ENCODE measurements around the gene UQCR11.

The UQCR11 gene

DNA sequence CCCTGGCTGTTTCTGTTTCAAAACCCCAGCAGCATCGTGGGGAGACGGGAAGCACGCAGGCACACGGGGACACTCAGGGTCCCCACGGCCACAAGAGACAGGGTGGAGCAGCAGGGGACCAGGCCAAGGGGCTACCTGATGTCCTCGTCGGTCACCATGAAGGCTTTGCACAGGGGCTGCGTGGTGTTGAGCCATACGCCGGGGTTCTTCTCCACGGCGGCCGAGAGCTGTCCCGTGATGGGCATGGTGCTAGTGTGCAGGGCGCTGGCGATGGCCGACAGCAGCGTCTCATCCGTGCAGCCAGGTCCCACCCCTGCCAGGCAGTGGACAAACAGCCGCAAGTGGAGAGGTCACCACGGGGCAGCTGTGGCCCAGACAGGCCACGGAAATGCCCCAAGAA is 24.3 kb downstream of the UQCR11 start:
- Histone ChIP-seq H3K9me3 (ENCODE audit: control insufficient read depth, insufficient read depth, low read length) (no peaks in the 10 kb centered on the region), H3K27ac (ENCODE audit: low read depth, low read length) (no peak overlapping the region), H3K9ac (ENCODE audit: low read depth, low read length) (no peak overlapping the region), H3K36me3 (ENCODE audit: control insufficient read depth, insufficient read depth, low read length) (peaks cover 78% of the 10 kb centered on the region), H3K4me1 (ENCODE audit: control insufficient read depth, insufficient read depth, low read length) (no peaks in the 10 kb centered on the region), H3K27me3 (ENCODE audit: control insufficient read depth, insufficient read depth, low read length) (no peaks in the 10 kb centered on the region), H3K4me3 (ENCODE audit: low read depth, low read length) (no peak overlapping the region)

DNA sequence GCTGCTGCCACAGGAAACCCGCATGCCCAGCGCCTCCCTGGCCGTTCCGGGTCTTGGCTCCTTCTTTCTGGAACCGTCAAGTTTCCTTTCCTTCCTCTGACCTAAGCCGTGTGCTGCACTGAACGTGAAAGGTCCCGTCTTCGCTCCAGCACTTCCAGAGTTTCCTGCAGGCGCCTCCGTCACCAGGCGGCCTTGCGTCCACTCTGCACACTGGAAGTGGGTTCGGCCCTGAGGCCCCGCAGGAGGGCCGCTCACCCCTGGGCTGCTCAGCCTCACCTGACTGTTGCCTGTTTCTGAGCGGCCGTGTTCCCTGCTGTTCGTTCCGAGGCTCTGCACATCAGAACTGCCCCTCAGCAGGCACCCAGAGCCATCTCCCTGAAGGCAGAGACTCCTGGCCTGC is 24.9 kb downstream of the UQCR11 start:
- H3K27ac ChIP-seq (ENCODE audit: low read depth, low read length), result no peak overlapping the region
- no peaks in the 10 kb centered on the region for H3K4me1 ChIP-seq (ENCODE audit: control insufficient read depth, insufficient read depth, low read length)
- no peaks in the 10 kb centered on the region for H3K27me3 ChIP-seq (ENCODE audit: control insufficient read depth, insufficient read depth, low read length)
- H3K9ac ChIP-seq (ENCODE audit: low read depth, low read length), result no peak overlapping the region
- peaks cover 77% of the 10 kb centered on the region for H3K36me3 ChIP-seq (ENCODE audit: control insufficient read depth, insufficient read depth, low read length)
- H3K4me3 ChIP-seq (ENCODE audit: low read depth, low read length), result no peak overlapping the region
- H3K9me3 ChIP-seq (ENCODE audit: control insufficient read depth, insufficient read depth, low read length), result no peaks in the 10 kb centered on the region

DNA sequence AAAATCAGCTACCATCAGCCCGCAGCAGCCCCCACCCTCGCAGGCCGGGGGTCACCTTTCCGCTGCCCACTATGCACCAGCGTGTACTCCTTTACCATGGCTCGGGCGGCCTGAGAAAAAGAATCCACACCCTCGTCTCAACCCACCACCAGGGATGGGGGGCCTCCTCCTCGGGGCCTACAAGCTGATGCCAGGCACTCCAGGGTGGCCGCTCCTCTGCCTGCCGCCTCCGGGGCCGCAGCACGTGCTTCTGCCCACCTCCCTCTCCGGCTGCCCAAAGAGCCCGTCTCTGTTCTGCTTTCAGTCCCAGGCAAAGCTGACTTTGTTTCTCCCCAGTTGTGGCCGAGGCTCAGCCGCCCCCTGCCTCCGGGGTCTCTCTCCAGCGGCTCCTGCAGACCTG is 26.0 kb downstream of the UQCR11 start:
- Histone ChIP-seq H3K9ac (ENCODE audit: low read depth, low read length) (no peak overlapping the region), H3K36me3 (ENCODE audit: control insufficient read depth, insufficient read depth, low read length) (peaks cover 75% of the 10 kb centered on the region), H3K27me3 (ENCODE audit: control insufficient read depth, insufficient read depth, low read length) (no peaks in the 10 kb centered on the region), H3K27ac (ENCODE audit: low read depth, low read length) (no peak overlapping the region), H3K4me3 (ENCODE audit: low read depth, low read length) (no peak overlapping the region), H3K4me1 (ENCODE audit: control insufficient read depth, insufficient read depth, low read length) (no peaks in the 10 kb centered on the region), H3K9me3 (ENCODE audit: control insufficient read depth, insufficient read depth, low read length) (no peaks in the 10 kb centered on the region)

DNA sequence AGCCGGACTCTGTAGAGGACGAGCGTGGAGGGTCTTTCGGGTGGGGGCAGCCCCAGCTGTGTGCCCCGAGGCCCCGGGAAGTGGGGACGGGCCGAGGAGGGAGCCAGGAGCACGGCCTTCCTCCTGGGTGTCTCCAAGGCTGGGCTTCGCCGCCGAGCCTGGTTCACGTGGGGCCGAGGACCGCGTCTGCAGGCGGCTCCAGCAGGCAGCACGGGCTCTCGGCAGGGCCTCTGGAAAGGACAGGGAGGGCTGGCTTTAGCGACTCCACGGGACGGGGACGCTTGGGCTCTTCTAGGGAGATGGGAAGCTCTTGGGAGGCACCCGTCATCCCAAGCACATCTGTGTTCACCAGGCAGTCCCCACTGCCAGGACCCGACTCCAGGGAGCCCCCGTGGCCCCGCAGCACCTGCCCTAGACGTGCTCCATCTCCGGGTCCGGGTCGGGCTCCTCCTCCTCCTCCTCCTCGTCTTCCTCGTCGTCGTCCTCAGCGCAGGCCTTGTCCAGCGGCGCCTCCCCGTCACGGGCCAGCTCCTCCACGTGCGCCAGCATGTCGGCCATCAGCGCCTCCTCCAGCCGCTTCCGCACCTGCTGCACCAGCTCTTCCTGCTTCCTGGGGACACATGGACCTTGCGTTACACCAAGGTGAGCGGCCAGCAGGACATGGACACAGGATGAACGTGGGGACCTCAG is 27.2 kb downstream of the UQCR11 start:
- H3K27ac ChIP-seq (ENCODE audit: low read depth, low read length), result no peak overlapping the region
- H3K36me3 ChIP-seq (ENCODE audit: control insufficient read depth, insufficient read depth, low read length), result peaks cover 66% of the 10 kb centered on the region
- H3K27me3 ChIP-seq (ENCODE audit: control insufficient read depth, insufficient read depth, low read length), result no peaks in the 10 kb centered on the region
- H3K4me1 ChIP-seq (ENCODE audit: control insufficient read depth, insufficient read depth, low read length), result no peaks in the 10 kb centered on the region
- H3K9ac ChIP-seq (ENCODE audit: low read depth, low read length), result no peak overlapping the region
- H3K9me3 ChIP-seq (ENCODE audit: control insufficient read depth, insufficient read depth, low read length), result no peaks in the 10 kb centered on the region
- H3K4me3 ChIP-seq (ENCODE audit: low read depth, low read length), result no peak overlapping the region

- no peaks in the 10 kb centered on the region for H3K9me3 ChIP-seq (ENCODE audit: control insufficient read depth, insufficient read depth, low read length)
- H3K27me3 ChIP-seq (ENCODE audit: control insufficient read depth, insufficient read depth, low read length), result no peaks in the 10 kb centered on the region
- no peak overlapping the region for H3K9ac ChIP-seq (ENCODE audit: low read depth, low read length)
- no peaks in the 10 kb centered on the region for H3K4me1 ChIP-seq (ENCODE audit: control insufficient read depth, insufficient read depth, low read length)
- no peak overlapping the region for H3K27ac ChIP-seq (ENCODE audit: low read depth, low read length)
- H3K4me3 ChIP-seq (ENCODE audit: low read depth, low read length), result no peak overlapping the region
- peaks cover 59% of the 10 kb centered on the region for H3K36me3 ChIP-seq (ENCODE audit: control insufficient read depth, insufficient read depth, low read length)
These were observed 28.0 kb downstream of the UQCR11 start for GRCh38 chr19:1577090-1577928.

DNA sequence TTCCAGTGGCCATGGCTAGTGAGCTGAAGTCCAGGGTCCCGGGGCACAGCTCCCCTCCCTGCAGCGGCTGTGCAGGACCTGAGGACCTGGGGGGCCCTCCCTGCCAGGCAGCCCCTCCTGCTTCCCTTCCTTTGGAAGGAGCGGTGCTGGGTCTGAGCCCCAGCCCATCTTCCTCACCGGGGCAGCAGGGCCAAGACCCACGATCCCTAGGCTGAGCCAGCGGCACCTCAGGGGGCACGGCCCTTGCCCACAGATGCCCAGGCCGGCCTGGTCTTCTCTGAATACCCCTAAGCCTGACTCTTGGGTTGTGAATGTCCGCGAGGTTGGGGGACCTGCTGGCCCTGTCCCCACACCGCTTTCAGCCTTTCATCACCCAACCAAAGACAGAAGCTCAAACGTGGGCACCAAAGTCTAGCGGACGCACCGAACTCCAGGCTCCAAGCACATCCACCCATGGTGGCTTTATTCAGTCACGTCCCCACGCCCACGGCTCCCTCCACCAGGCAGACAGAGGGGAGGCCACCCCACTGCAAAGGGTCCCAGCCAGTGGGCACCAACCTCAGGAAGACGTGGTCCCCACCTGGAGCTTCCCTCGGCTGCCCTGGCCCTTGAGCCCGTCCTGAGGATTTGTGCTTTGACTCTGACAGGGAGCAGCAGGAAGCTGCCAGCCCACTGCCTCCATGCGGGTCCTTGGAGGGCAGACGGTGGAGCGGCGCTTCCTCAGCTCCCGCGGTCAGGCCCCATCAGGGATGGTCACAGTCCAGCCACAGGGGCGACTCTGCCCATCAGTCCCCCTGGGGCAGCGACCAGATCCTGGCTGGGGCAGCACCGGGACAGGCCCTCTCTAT is 28.8 kb downstream of the UQCR11 start:
- no peak overlapping the region for H3K9ac ChIP-seq (ENCODE audit: low read depth, low read length)
- H3K36me3 ChIP-seq (ENCODE audit: control insufficient read depth, insufficient read depth, low read length), result peaks cover 51% of the 10 kb centered on the region
- no peak overlapping the region for H3K27ac ChIP-seq (ENCODE audit: low read depth, low read length)
- H3K27me3 ChIP-seq (ENCODE audit: control insufficient read depth, insufficient read depth, low read length), result no peaks in the 10 kb centered on the region
- H3K4me3 ChIP-seq (ENCODE audit: low read depth, low read length), result no peak overlapping the region
- no peaks in the 10 kb centered on the region for H3K9me3 ChIP-seq (ENCODE audit: control insufficient read depth, insufficient read depth, low read length)
- H3K4me1 ChIP-seq (ENCODE audit: control insufficient read depth, insufficient read depth, low read length), result no peaks in the 10 kb centered on the region

DNA sequence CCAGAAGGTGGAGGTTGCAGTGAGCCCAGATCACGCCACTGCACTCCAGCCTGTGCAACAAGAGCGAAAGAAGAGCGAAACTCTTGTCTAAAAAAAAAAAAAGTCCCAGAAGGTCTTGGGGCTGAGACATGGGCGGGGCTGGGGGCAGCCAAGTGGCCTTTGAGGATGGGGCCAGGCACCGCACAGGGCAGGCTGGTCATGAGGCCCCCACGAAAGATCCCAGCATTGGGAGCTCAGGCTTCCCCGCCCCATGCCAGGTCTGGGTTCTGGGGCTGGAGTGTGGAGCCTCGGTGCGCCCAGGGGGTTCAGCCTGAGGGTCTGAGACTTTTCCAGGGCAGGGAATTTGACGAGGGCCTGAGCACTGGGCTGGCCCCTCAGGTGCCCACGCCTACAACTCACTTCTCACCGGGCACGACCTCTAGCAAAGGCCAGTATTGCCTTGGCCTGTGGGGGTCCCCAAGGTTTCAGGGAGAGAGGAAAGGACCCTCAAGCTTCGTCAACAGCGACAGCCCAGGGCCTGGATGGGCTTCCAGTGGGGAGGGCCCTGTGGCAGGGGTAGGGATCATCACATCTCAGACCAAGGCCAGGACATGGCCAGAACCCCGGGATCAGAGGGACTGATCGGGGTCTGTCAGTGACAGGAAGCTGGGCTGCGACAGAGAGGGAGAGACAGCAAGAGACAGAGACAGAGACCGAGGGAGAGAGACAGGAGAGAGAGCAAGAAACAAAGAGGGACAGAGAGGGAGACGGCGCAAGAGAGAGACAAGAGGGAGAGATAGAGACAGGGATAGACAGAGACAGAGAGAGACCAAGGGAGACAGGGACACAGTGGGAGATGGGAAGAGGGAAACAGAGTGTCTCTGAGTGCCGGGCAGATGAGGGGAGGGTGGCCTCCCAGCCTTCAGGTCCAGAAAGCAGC is 29.7 kb downstream of the UQCR11 start:
- peaks cover 42% of the 10 kb centered on the region for H3K36me3 ChIP-seq (ENCODE audit: control insufficient read depth, insufficient read depth, low read length)
- no peaks in the 10 kb centered on the region for H3K9me3 ChIP-seq (ENCODE audit: control insufficient read depth, insufficient read depth, low read length)
- peaks cover 1% of the 10 kb centered on the region; the same call in 1 of the 2 replicates for H3K27me3 ChIP-seq (ENCODE audit: control insufficient read depth, insufficient read depth, low read length)
- no peak overlapping the region for H3K27ac ChIP-seq (ENCODE audit: low read depth, low read length)
- no peaks in the 10 kb centered on the region for H3K4me1 ChIP-seq (ENCODE audit: control insufficient read depth, insufficient read depth, low read length)
- H3K4me3 ChIP-seq (ENCODE audit: low read depth, low read length), result no peak overlapping the region
- H3K9ac ChIP-seq (ENCODE audit: low read depth, low read length), result no peak overlapping the region

DNA sequence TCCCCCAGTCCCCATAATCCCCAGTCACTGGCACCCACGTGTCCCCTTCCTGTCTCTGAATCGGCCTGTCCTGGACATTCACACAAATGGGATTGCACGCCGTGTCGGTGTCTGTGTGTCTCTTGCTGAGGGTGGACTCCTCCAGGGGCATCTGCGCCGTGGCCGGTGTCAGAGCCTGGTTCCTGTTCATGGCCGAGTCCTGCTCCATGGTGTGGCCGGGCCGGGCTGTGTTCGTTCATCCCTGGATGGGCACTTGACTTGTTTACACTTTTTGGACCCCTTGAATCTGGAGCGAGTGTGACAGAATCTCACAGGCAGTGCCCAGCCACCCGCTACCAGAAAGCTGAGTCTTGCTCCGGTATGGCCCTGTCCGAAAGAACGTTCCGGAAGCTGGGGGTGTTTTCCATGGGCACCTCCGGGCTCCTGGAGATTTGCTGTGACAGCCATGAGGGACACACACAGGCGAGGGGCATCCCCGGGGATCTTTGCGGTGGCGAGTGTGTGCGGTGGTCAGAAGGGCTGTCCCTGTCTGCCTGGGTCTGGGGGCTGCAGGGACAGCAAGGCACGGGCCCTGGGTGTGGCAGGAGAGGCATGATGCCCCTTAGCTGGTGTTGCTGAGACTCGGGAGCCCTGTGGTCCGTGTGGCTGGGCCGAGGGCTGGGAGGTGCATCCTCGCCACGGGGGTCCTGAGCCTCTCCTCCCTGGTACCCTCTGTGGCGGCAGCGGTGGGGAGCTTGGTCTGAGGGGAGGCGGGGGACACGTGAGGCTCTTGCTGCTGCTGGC is 30.7 kb downstream of the UQCR11 start:
- Histone ChIP-seq H3K4me3 (ENCODE audit: low read depth, low read length) (no peak overlapping the region), H3K9ac (ENCODE audit: low read depth, low read length) (no peak overlapping the region), H3K4me1 (ENCODE audit: control insufficient read depth, insufficient read depth, low read length) (no peaks in the 10 kb centered on the region), H3K9me3 (ENCODE audit: control insufficient read depth, insufficient read depth, low read length) (no peaks in the 10 kb centered on the region), H3K36me3 (ENCODE audit: control insufficient read depth, insufficient read depth, low read length) (peaks cover 31% of the 10 kb centered on the region), H3K27ac (ENCODE audit: low read depth, low read length) (no peak overlapping the region), H3K27me3 (ENCODE audit: control insufficient read depth, insufficient read depth, low read length) (peaks cover 10% of the 10 kb centered on the region)

GRCh38 chr19:1572795-1573194 is 32.5 kb downstream of the UQCR11 start:
- Histone ChIP-seq H3K36me3 (ENCODE audit: control insufficient read depth, insufficient read depth, low read length) (peaks cover 16% of the 10 kb centered on the region), H3K27ac (ENCODE audit: low read depth, low read length) (no peak overlapping the region), H3K9ac (ENCODE audit: low read depth, low read length) (no peak overlapping the region), H3K27me3 (ENCODE audit: control insufficient read depth, insufficient read depth, low read length) (peaks cover 22% of the 10 kb centered on the region), H3K4me3 (ENCODE audit: low read depth, low read length) (no peak overlapping the region), H3K4me1 (ENCODE audit: control insufficient read depth, insufficient read depth, low read length) (no peaks in the 10 kb centered on the region), H3K9me3 (ENCODE audit: control insufficient read depth, insufficient read depth, low read length) (no peaks in the 10 kb centered on the region)

GRCh38 chr19:1571358-1571757 is 33.9 kb downstream of the UQCR11 start:
- H3K4me1 ChIP-seq (ENCODE audit: control insufficient read depth, insufficient read depth, low read length), result no peaks in the 10 kb centered on the region
- no peak overlapping the region for H3K4me3 ChIP-seq (ENCODE audit: low read depth, low read length)
- no peaks in the 10 kb centered on the region for H3K9me3 ChIP-seq (ENCODE audit: control insufficient read depth, insufficient read depth, low read length)
- peaks cover 22% of the 10 kb centered on the region for H3K27me3 ChIP-seq (ENCODE audit: control insufficient read depth, insufficient read depth, low read length)
- peaks cover 2% of the 10 kb centered on the region for H3K36me3 ChIP-seq (ENCODE audit: control insufficient read depth, insufficient read depth, low read length)
- H3K9ac ChIP-seq (ENCODE audit: low read depth, low read length), result no peak overlapping the region
- H3K27ac ChIP-seq (ENCODE audit: low read depth, low read length), result no peak overlapping the region

Data from HUES48 (cell line).